Endothelial cell of umbilical vein (primary cell): ENCODE data around the gene SREBF1.

Source experiments
- EZH2 ChIP-seq: IDR thresholded peaks from 2 replicates; pipeline ENCODE4 v1.6.1; 2012; ENCODE audit warnings: borderline replicate concordance, low read depth, mild to moderate bottlenecking, moderate library complexity, low read length, inconsistent platforms; ENCODE audit not compliant: severe bottlenecking
- FOS ChIP-seq: IDR thresholded peaks from 2 replicates; pipeline ENCODE4 v1.6.1; 2011; ENCODE audit warnings: mild to moderate bottlenecking, low read length, moderate library complexity, borderline replicate concordance; ENCODE audit not compliant: insufficient read depth
- JUN ChIP-seq: IDR thresholded peaks from 2 replicates; pipeline ENCODE4 v1.6.1; 2011; ENCODE audit warnings: borderline replicate concordance, low read depth; ENCODE audit not compliant: insufficient read length, insufficient read depth
- MYC ChIP-seq: IDR thresholded peaks from one replicate; pipeline ENCODE4 v1.6.1; 2011; ENCODE audit warnings: mild to moderate bottlenecking, low read depth, low read length
- POLR2A ChIP-seq: IDR thresholded peaks from 2 replicates; pipeline ENCODE4 v1.6.1; 2012; ENCODE audit warnings: low read depth, mild to moderate bottlenecking, control low read depth, low read length
- POLR2AphosphoS5 ChIP-seq: IDR thresholded peaks from 2 replicates; pipeline ENCODE4 v1.6.1; 2012; ENCODE audit warnings: low read depth, mild to moderate bottlenecking, control low read depth, low read length, moderate library complexity; ENCODE audit not compliant: insufficient read depth
- TF ChIP-seq, protein P1 (sequence below), 2 donors: IDR thresholded peaks; 1 replicate in 1 of 2; 2 replicates in 1 of 2; pipeline ENCODE4 v1.5.1; 2011; ENCODE audit warnings: low read length in 2 of 2, mild to moderate bottlenecking in 2 of 2, moderate library complexity in 2 of 2, control low read depth in 1 of 2, inconsistent platforms in 1 of 2, low read depth in 1 of 2; ENCODE audit not compliant: insufficient read depth in 1 of 2; ENCODE audit errors: extremely low read depth in 1 of 2
- TF ChIP-seq, protein P2 (sequence below): IDR thresholded peaks from 2 replicates; pipeline ENCODE4 v1.6.1; 2011; ENCODE audit not compliant: insufficient read depth, insufficient read length

DNA sequence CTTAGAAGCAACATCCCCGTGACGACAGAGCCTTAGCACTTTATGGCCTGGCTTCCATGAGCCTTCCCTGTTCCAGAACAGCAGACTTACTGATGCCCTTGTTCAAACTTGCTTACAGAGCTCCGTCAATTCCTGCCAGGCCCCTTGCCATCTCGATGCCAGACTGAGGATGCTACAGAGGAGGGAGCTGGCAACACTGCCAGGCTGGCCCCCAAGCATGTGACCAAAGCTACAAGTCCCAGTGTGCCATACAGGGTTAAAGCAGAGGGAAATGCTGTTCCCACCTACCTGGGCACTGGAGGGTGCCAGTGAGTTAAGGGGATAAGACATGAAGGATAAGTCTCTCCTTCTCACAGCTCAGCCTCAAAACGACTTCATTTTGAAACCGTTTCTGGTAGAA is 33.5 kb upstream of the SREBF1 start:
- TF ChIP-seq, protein P1, sequence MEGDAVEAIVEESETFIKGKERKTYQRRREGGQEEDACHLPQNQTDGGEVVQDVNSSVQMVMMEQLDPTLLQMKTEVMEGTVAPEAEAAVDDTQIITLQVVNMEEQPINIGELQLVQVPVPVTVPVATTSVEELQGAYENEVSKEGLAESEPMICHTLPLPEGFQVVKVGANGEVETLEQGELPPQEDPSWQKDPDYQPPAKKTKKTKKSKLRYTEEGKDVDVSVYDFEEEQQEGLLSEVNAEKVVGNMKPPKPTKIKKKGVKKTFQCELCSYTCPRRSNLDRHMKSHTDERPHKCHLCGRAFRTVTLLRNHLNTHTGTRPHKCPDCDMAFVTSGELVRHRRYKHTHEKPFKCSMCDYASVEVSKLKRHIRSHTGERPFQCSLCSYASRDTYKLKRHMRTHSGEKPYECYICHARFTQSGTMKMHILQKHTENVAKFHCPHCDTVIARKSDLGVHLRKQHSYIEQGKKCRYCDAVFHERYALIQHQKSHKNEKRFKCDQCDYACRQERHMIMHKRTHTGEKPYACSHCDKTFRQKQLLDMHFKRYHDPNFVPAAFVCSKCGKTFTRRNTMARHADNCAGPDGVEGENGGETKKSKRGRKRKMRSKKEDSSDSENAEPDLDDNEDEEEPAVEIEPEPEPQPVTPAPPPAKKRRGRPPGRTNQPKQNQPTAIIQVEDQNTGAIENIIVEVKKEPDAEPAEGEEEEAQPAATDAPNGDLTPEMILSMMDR (IDR thresholded peaks at IDR 0.05; ENCODE audit: extremely low read depth in 1 of 2, insufficient read depth in 1 of 2, low read depth in 1 of 2, low read length in 2 of 2) = no peak
- TF ChIP-seq POLR2AphosphoS5 (no peak), FOS (no peak), EZH2 (no peak), JUN (no peak), POLR2A (no peak), MYC (no peak)
- TF ChIP-seq, protein P2, sequence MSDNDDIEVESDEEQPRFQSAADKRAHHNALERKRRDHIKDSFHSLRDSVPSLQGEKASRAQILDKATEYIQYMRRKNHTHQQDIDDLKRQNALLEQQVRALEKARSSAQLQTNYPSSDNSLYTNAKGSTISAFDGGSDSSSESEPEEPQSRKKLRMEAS = no peak
